Measurements from ENCODE around the gene SREBF2. TPM values are rescaled to one million over a fixed set of nuclear protein-coding genes. Genes with fewer than 3 reads are reported as not detected.

SREBF2 gene
- total and polyA plus RNA-seq, 10 of the 15 experiments (the other 5 are each of a cell fraction or from before 2014, with no cell fraction given), result 2.4 to 177 (median 78.8) TPM

DNA sequence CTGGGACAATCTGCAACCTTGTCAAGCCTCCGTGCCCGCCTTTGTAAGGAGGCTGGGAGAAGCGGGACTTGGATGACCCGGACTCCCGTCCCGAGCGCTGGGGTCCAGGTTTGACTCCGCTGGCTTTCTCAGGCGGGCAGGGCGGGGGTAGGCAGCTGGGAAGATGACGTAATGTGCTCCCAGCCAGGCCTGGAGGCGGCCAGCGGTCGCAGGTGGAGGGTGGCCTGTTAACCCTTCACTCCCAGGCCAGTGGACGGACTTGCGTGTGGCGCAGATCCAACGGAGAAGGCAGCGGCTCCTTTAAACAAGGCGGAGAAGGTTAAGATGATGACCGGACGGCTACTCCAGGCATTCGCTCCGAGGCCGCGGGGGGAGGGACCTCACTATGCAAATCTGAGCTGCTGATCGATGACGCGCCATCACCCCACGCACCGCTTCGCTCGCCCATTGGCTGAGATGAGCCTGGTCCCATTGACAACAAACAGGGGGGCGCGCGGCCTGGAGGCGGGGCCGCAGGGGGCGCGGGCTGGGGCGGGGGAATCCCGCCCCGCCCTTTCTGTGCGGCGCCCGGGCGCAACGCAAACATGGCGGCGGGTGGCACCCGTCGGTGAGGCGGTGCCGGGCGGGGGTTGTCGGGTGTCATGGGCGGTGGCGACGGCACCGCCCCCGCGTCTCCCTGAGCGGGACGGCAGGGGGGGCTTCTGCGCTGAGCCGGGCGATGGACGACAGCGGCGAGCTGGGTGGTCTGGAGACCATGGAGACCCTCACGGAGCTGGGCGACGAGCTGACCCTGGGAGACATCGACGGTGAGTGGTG lies at the start of gene SREBF2 (continued):
- TF ChIP-seq GABPA (IDR thresholded peaks at IDR 0.05; ENCODE audit: low read depth) (no peak), CREB1 (IDR thresholded peaks at IDR 0.05; ENCODE audit: low read depth) (peak; percentile 96), POU2F2 (IDR thresholded peaks at IDR 0.05; ENCODE audit: borderline replicate concordance, low read depth, low read length) (peak; percentile 97), ZSCAN29 (IDR thresholded peaks at IDR 0.05) (no peak), NFIC (IDR thresholded peaks at IDR 0.05; ENCODE audit: low read depth, low read length) (no peak), CHD2 (IDR thresholded peaks at IDR 0.05; ENCODE audit: borderline replicate concordance, low read depth, low read length) (peak; percentile 86; the same call in 1 of the 2 replicates), NFYA (IDR thresholded peaks at IDR 0.05; ENCODE audit: borderline replicate concordance, low read depth, low read length) (no peak), STAT3 (IDR thresholded peaks at IDR 0.05; ENCODE audit: low read depth, low read length) (no peak), ZNF24 (IDR thresholded peaks at IDR 0.05) (no peak), BACH1 (IDR thresholded peaks at IDR 0.05; ENCODE audit: borderline replicate concordance) (peak; percentile 52; the same call in 1 of the 2 replicates), SP1 (IDR thresholded peaks at IDR 0.05; ENCODE audit: low read depth, low read length) (peak; percentile 95), YY1 (IDR thresholded peaks at IDR 0.05; ENCODE audit: low read depth, low read length) (peak; percentile 95), SMAD5 (IDR thresholded peaks at IDR 0.05; ENCODE audit: low read depth) (peak; percentile 47; the same call in 1 of the 2 replicates), YBX1 (IDR thresholded peaks at IDR 0.05) (no peak), BRCA1 (IDR thresholded peaks at IDR 0.05; ENCODE audit: low read depth, low read length) (no peak), NR2F1 (conservative IDR thresholded peaks at IDR 0.05) (peak; percentile 87), RELA (IDR thresholded peaks at IDR 0.05; ENCODE audit: borderline replicate concordance, partially characterized antibody) (peak; percentile 95), FOXM1 (IDR thresholded peaks at IDR 0.05; ENCODE audit: low read depth, low read length) (no peak), NRF1 (conservative IDR thresholded peaks at IDR 0.05; ENCODE audit: low read depth, low read length) (no peak), CREM (IDR thresholded peaks at IDR 0.05; ENCODE audit: low read depth) (peak; percentile 85; the same call in 1 of the 2 replicates), FOS (IDR thresholded peaks at IDR 0.05; ENCODE audit: borderline replicate concordance, extremely low read depth, insufficient read length) (no peak), NR2C1 (IDR thresholded peaks at IDR 0.05) (no peak), EED (IDR thresholded peaks at IDR 0.05; ENCODE audit: low read depth) (peak; percentile 66), ZNF274 (IDR thresholded peaks at IDR 0.05; ENCODE audit: insufficient read depth, insufficient read length) (no peak)
- TF ChIP-seq, protein P1, sequence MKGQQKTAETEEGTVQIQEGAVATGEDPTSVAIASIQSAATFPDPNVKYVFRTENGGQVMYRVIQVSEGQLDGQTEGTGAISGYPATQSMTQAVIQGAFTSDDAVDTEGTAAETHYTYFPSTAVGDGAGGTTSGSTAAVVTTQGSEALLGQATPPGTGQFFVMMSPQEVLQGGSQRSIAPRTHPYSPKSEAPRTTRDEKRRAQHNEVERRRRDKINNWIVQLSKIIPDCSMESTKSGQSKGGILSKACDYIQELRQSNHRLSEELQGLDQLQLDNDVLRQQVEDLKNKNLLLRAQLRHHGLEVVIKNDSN (IDR thresholded peaks at IDR 0.05; ENCODE audit: borderline replicate concordance, extremely low read length, insufficient read depth, low read depth, low read length), result no peak
- TF ChIP-seq, protein P2, sequence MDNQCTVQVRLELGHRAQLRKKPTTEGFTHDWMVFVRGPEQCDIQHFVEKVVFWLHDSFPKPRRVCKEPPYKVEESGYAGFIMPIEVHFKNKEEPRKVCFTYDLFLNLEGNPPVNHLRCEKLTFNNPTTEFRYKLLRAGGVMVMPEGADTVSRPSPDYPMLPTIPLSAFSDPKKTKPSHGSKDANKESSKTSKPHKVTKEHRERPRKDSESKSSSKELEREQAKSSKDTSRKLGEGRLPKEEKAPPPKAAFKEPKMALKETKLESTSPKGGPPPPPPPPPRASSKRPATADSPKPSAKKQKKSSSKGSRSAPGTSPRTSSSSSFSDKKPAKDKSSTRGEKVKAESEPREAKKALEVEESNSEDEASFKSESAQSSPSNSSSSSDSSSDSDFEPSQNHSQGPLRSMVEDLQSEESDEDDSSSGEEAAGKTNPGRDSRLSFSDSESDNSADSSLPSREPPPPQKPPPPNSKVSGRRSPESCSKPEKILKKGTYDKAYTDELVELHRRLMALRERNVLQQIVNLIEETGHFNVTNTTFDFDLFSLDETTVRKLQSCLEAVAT (IDR thresholded peaks at IDR 0.05), result no peak; the same call in 1 of the 2 replicates
- TF ChIP-seq, protein P3, sequence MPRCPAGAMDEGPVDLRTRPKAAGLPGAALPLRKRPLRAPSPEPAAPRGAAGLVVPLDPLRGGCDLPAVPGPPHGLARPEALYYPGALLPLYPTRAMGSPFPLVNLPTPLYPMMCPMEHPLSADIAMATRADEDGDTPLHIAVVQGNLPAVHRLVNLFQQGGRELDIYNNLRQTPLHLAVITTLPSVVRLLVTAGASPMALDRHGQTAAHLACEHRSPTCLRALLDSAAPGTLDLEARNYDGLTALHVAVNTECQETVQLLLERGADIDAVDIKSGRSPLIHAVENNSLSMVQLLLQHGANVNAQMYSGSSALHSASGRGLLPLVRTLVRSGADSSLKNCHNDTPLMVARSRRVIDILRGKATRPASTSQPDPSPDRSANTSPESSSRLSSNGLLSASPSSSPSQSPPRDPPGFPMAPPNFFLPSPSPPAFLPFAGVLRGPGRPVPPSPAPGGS (IDR thresholded peaks at IDR 0.05; ENCODE audit: borderline replicate concordance, insufficient read depth, low read depth, low read length, poor library complexity, severe bottlenecking), result peak; percentile 48
